VCaP (cell line): Measurements from ENCODE around the gene NARS2.
"Not testable (repeated sequence)": the region's sequence is repeated elsewhere in the genome, so short reads cannot be mapped to it uniquely, and the experiment has no call there.

Experiments
- H3K27ac ChIP-seq: fragments of 450-650 bp; 2 replicates; pipeline ENCODE4 v1.5.1; 2017
- TF ChIP-seq, protein P1 (sequence below): fragments of 450-650 bp; conservative IDR thresholded peaks from 2 replicates; pipeline ENCODE4 v1.5.1; 2017; ENCODE audit warnings: mild to moderate bottlenecking, moderate library complexity

The NARS2 gene

DNA sequence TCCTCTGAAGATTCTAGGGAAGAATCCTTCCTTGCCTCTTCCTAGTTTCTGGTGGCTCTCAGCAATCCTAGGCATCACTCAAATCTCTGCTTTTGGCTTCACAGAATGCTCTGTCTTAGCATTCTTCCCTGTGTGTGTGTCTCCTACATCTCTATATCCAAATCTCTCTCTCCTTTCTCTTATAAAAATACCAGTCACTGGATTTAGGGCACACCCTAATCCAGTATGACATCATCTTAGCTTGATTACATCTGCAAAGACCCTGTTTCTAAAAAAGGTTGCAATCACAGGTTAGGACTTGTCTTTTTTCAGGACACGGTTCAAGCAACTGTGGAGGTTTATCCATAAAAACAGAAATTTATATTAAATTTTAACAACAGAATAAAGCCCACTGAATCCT is 54.4 kb downstream of the NARS2 start:
- TF ChIP-seq, protein P1, sequence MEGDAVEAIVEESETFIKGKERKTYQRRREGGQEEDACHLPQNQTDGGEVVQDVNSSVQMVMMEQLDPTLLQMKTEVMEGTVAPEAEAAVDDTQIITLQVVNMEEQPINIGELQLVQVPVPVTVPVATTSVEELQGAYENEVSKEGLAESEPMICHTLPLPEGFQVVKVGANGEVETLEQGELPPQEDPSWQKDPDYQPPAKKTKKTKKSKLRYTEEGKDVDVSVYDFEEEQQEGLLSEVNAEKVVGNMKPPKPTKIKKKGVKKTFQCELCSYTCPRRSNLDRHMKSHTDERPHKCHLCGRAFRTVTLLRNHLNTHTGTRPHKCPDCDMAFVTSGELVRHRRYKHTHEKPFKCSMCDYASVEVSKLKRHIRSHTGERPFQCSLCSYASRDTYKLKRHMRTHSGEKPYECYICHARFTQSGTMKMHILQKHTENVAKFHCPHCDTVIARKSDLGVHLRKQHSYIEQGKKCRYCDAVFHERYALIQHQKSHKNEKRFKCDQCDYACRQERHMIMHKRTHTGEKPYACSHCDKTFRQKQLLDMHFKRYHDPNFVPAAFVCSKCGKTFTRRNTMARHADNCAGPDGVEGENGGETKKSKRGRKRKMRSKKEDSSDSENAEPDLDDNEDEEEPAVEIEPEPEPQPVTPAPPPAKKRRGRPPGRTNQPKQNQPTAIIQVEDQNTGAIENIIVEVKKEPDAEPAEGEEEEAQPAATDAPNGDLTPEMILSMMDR = no peak
- H3K27ac ChIP-seq = no peak overlapping the region

DNA sequence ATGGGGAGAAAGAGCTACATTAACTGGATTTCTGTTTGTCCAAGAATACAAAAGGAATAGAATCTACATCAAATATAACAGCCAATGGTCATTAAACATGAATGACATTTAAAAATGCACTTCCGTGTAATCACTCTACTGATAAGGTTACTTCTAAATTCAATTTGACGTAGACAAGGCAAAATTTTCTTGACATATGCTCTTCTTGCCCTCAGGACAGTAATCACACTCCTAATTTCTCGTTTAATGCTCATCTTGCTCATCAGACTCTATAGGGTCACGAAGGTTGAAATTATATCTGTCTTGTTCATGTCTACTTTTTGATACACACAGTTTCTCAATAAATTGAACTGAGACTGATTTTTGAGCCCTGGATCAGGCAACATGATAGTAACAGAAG is 58.4 kb downstream of the NARS2 start:
- TF ChIP-seq, protein P1 = no peak
- H3K27ac ChIP-seq = peak overlapping the region; percentile 7; the same call in 1 of the 2 replicates

DNA sequence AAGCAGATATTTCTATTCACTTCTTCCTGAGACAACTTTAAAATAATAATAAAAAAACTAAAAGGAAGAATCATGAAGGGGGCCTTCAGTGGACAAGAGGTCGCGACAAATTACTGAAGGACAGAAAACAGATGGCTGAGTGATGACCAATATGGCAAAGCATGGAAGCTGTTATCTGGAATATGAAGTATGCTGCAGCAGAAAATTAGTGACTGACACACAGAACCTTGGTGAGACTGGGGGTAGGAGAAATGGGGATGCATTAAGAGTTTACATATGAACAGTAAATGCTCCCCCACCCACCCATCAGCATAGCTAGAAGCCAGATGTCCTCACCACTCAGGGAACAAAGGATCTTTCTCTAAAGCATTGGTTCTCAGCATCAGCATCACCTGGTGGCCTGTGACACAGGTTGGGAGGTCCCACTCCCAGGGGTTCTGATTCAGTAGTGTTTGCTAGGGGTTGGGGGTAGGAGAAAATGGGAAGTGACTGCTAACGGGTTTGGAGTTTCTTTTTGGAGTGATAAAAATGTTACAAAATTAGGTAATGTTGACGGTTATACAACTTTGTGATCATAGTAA is 59.7 kb downstream of the NARS2 start:
- H3K27ac ChIP-seq = no peak overlapping the region
- TF ChIP-seq, protein P1 = no peak

DNA sequence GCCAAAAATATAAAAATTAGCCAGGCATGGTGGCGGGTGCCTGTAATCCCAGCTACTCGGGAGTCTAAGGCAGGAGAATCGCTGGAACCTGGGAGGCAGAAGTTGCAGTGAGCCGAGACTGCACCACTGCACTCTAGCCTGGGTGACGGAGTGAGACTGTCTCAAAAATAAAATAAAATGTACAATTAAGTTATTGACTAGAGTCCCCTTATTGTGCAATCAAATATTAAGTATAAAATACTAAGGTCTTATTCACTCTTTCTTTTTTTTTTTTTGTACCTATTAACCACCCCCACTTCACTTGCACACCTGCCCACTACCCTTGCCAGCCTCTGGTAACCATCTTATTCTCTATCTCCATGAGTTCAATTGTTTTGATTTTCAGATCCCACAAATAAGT is 61.6 kb downstream of the NARS2 start:
- not testable (repeated sequence) for H3K27ac ChIP-seq

DNA sequence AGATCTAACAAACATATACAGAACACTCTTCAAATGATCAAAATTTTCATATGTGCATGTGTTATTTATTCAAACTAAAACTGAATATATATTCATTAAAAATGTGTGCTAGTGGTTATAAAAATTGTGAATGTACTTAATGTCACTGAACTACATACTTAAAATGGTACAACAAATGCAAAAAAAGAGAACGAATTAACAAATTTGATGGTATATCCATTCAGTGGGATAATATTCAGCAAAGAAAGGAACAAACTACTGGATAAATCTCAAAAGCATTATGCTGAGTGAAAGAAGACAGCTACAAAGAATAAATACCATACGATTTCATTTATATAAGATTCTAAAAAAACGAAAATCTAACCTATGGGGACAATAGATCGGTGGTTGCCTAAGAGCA is 64.1 kb downstream of the NARS2 start:
- no peak overlapping the region for H3K27ac ChIP-seq
- TF ChIP-seq, protein P1 = no peak

DNA sequence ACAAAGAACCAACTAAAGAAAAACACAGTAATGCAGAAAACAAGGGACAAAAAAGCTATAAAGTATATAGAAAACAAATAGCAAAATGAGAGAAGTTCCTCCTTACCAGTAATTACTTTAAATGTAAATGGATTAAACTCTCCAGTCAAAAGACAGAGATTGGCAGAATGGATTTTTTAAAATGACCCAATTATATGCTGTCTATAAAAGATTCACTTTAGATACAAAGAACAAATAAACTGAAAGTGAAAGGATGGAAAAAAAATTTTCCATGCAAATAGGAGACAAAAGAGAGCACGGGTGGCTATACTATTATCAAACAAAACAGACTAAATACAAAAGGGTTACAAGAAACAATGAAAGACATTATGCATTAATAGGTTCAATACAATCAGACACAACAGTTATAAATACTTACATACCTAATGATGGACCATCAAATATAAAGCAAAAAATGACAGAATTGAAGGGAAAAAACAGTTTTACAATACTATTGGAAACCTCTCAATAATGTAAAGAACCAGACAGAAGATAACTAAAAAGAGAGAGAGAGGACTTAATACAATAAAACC is 64.6 kb downstream of the NARS2 start:
- H3K27ac ChIP-seq = peak overlapping the region; percentile 62; the same call in 1 of the 2 replicates
- TF ChIP-seq, protein P1 = no peak

DNA sequence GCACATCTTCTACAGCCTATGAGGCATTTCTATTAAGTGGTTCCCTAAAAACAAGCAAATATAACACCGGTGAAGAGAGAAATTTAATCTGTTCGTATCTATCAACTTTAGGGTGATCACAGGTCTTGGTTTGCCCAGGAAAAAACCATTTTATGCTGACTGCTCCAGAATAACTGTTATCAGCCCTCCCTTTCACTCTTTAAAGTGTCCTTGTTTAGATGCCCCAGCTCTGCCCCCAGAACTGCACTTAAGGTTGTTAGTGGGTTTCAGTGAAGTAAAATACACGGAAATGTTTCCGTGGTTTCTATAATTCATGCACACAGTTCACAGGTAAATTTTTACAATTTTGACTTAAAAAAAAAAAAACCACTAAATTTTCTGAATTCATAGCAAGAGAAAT is 70.0 kb downstream of the NARS2 start:
- peak overlapping the region; percentile 62 for H3K27ac ChIP-seq
- TF ChIP-seq, protein P1 = no peak

DNA sequence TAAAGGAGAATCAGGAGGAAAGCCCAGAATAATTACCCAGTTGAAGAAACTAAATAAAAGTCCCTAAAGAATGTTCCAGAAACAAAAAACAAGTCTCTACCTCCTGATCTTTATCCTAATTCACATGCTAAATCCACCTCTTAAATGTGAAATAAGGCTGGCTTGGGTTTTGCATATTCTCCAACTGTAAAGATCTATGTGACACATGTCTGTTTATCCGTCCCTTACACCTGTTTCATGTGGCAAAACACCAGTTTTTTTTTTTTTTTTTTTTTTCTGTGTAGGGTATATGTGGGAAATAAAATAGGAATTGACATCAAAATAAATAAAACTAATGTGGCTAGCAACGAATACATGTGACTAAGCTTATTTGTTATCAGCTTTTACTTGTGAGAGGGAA is 70.5 kb downstream of the NARS2 start:
- H3K27ac ChIP-seq = peak overlapping the region; percentile 62
- TF ChIP-seq, protein P1 = no peak
